Ammon's horn (tissue), 1 donor: ENCODE measurements around the gene CNTNAP4.

ENCODE experiments used
- DNase-seq: peaks from one replicate; pipeline ENCODE4 v3.0.0-alpha.2; 2016; ENCODE audit warnings: low spot score

CNTNAP4 gene

DNA sequence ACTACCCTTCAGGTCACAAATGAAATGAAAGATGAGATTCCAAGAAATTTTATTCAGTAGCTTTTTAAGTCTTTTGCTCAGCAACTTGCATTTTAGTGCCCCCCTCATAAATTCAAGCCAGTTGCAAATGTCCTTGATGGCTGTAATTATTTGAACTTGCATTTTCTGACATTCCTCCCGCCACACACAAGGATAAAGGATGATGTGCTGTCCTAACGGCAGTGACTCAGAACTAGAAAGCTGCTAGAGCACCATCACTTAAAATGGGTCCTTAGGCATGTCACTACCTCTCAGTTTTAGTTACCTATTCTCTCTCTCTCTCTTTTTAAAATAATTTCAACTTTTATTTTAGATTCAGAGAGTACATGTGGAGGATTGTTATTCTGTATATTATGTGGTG, 306.7 kb downstream of the CNTNAP4 start:
- DNase-seq: no peak

DNA sequence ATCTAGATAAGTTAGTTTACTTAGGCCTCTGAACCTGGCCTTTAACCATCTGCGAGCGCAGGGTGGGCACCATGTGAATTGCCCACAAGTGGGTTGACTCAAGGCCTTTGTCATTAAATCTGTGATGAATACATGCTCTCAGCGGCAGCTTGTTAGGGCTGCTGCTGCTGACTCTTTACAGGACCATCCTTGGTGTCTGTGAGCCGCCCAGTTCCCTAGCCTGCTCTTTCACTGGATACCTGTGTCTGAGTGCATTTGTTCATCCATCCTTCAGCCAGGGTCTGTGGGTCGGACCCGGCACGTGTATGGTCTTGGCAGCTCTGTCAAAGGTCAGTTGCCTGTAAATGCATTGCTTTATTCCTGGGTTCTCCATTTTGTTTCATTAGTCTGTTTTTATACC, 321.3 kb downstream of the CNTNAP4 start:
- DNase-seq: no peak

DNA sequence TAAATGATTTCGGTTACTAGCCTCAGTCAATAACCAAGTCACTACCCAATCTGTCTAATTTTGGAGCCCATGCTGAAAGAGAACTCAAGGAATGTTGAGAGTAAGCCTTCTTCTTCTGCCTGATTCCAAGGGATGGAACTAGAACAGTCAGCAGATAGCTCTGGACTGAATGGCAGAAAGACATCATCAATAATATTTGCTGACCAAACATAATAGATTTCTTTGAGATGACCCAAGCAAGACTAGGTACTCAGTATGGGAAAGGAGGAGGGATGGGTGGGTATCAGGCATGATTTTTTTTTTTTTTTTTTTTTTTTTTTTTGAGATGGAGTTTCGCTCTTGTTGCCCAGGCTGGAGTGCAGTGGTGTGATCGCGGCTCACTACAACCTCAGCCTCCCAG, 330.1 kb downstream of the CNTNAP4 start:
- no peak for DNase-seq
